Breast epithelium (tissue), 4 donors: Measurements from ENCODE around the gene TFAP2B. TPM values are rescaled to one million over a fixed set of nuclear protein-coding genes. Genes with fewer than 3 reads are reported as not detected.

Source experiments
- DNase-seq, 2 donors: peaks; one replicate each; pipeline ENCODE4 v3.0.0-alpha.2; 2019; ENCODE audit warnings: low spot score in 2 of 2
- H3K27ac ChIP-seq, 2 donors: fragments of 200-600 bp; sonication (generic) in 1 of 2; one replicate each; pipeline ENCODE4 v1.5.1; 2016 to 2019; ENCODE audit warnings: mild to moderate bottlenecking in 1 of 2
- H3K27me3 ChIP-seq, 2 donors: fragments of 200-600 bp; sonication (generic) in 1 of 2; one replicate each; pipeline versions ENCODE4 v1.5.1 to v1.6.0; 2017 to 2019; ENCODE audit warnings: control low read depth in 1 of 2, mild to moderate bottlenecking in 1 of 2
- H3K36me3 ChIP-seq: fragments of 200-600 bp; one replicate; pipeline ENCODE4 v1.5.1; 2019
- H3K4me1 ChIP-seq, 2 donors: fragments of 200-600 bp; sonication (generic); one replicate each; pipeline ENCODE4 v1.5.1; 2016 to 2019; ENCODE audit warnings: control low read depth in 1 of 2
- H3K4me3 ChIP-seq, 3 donors: fragments of 200-600 bp; sonication (generic); 1 replicate in 2 of 3; 2 replicates in 1 of 3; pipeline ENCODE4 v1.5.1; 2016 to 2019; ENCODE audit warnings: mild to moderate bottlenecking in 3 of 3, moderate library complexity in 2 of 3
- H3K9me3 ChIP-seq, 2 donors: fragments of 200-600 bp; sonication (generic) in 1 of 2; one replicate each; pipeline ENCODE4 v1.5.1; 2016 to 2019; ENCODE audit warnings: control low read depth in 1 of 2
- POLR2A ChIP-seq: fragments of 450-650 bp; IDR thresholded peaks from one replicate; pipeline ENCODE4 v1.6.1; 2016; ENCODE audit warnings: antibody characterized with exemption, mild to moderate bottlenecking, moderate library complexity
- POLR2AphosphoS5 ChIP-seq, 3 donors: sonication (generic); formaldehyde crosslinking; IDR thresholded peaks; one replicate each; pipeline ENCODE4 v1.6.1; 2017; ENCODE audit warnings: antibody characterized with exemption in 3 of 3
- intact Hi-C: fragments of 100-400 bp; cut with DNase I; formaldehyde crosslinking; loops from one replicate; pipeline ENCODE4 v1.15.1; 2023; ENCODE audit warnings: low total_unique reads
- total RNA-seq, 3 donors: library from RNA; depleted of rRNA; stranded (reverse); fragments of >200 nt; gene quantifications; one replicate each; pipeline ENCODE4 v1.1.0, GENCODE V29; 2016
- TF ChIP-seq, protein P1 (sequence below), 3 donors: fragments of 450-650 bp; IDR thresholded peaks; one replicate each; pipeline ENCODE4 v1.5.1; 2016 to 2017; ENCODE audit warnings: antibody characterized with exemption in 3 of 3, mild to moderate bottlenecking in 3 of 3, moderate library complexity in 3 of 3

TFAP2B gene
- total RNA-seq, 3 donors from 2014 or later = under 0.01 to 25.0 (median 14.4) TPM

DNA sequence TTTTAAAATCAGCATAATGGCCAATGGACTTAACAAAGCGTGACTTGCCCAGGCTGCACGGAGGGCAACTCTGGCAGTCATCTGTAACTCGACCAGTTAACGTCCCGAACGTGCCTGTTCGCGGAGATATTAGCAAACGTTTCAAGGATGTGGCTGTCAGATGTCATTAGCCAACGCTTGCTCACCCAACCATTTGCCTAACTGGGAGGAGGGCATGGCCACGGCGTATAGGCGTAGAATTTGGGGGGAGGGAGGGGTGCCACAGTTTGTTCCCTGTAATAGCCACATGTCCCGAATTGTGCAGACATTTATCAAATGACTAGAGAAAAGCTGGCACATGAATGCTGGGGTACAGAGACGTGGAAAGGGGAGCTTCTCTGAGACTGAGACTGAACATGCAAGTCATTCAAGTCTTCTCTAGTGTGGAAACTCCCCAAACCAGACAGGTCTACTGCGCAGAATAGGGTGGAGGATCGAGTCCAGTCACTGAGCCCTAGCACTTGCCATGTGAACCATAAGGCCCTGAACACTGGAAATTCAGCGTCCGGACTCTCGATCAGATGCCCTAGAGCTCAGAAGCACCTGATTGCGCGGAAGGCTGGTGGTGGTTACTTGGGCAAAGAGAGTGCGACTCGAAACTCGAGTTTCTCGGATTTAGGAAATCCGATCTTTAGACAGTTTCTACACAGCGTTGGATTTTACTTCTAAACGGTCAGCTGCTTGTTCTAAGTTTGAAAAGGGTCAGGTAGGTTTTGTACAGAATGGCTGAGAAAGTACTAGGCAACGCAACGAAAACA, 32.6 kb downstream of the TFAP2B start:
- H3K27ac ChIP-seq = peak overlapping the region in 1 of 2 donors; percentile 93
- no peak for DNase-seq
- no peaks in the 10 kb centered on the region for H3K36me3 ChIP-seq
- no peaks in the 10 kb centered on the region for H3K4me1 ChIP-seq
- H3K9me3 ChIP-seq = no peaks in the 10 kb centered on the region
- no peak for TF ChIP-seq POLR2A
- TF ChIP-seq POLR2AphosphoS5 (IDR thresholded peaks at IDR 0.05) = no peak
- TF ChIP-seq, protein P1, sequence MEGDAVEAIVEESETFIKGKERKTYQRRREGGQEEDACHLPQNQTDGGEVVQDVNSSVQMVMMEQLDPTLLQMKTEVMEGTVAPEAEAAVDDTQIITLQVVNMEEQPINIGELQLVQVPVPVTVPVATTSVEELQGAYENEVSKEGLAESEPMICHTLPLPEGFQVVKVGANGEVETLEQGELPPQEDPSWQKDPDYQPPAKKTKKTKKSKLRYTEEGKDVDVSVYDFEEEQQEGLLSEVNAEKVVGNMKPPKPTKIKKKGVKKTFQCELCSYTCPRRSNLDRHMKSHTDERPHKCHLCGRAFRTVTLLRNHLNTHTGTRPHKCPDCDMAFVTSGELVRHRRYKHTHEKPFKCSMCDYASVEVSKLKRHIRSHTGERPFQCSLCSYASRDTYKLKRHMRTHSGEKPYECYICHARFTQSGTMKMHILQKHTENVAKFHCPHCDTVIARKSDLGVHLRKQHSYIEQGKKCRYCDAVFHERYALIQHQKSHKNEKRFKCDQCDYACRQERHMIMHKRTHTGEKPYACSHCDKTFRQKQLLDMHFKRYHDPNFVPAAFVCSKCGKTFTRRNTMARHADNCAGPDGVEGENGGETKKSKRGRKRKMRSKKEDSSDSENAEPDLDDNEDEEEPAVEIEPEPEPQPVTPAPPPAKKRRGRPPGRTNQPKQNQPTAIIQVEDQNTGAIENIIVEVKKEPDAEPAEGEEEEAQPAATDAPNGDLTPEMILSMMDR (IDR thresholded peaks at IDR 0.05) = no peak
- intact Hi-C loops = no loop called here
- peaks cover 0 to 31% of the 10 kb centered on the region in 2 donors for H3K27me3 ChIP-seq
- H3K4me3 ChIP-seq = peak overlapping the region in 2 of 3 donors; percentile 58 to 69

DNA sequence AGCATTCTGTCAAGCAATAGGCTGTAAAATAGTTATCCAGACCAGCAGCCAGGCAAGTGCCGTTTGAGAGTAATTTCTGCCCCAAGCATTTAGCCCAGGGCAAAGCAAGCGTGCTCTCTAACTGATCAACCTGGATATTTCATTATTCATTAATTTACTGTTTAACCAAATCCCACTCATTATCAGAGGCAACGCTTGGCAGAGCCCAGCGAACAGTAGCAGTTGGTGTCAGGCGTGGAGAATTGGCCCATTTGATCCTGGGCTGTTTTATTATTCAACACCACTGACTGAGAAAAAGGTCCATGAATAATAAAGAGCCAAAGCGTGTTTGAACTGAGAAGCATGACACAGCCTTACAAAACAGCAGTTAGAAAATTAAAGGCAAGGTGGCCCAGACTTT, 35.3 kb downstream of the TFAP2B start:
- no peaks in the 10 kb centered on the region for H3K4me1 ChIP-seq
- peaks cover 0 to 27% of the 10 kb centered on the region in 2 donors for H3K27me3 ChIP-seq
- no peaks in the 10 kb centered on the region for H3K36me3 ChIP-seq
- TF ChIP-seq, protein P1 (IDR thresholded peaks at IDR 0.05) = no peak
- intact Hi-C loops = no loop called here
- H3K27ac ChIP-seq = no peak overlapping the region
- H3K4me3 ChIP-seq = no peak overlapping the region
- no peaks in the 10 kb centered on the region for H3K9me3 ChIP-seq
- no peak for DNase-seq

DNA sequence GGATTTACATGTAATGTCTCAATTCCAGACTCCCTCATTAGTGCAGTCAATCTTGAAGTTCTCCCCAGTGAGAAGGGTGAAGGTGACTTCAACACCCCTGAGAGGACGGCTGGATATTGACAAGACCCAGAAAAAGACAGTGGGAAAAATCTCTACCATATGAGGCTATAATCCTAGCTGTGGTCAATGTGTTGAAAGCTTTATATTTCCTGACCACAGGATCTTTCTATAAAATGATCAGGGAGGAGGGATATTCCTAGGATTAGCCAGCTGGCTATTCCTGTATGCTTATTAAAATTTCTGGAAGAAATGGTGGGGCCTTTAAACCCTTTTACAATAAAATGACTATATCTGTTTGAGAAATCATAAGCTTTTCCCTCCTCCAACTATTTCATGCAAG, 43.0 kb downstream of the TFAP2B start:
- no peak for TF ChIP-seq POLR2AphosphoS5 (IDR thresholded peaks at IDR 0.05)
- no peak for TF ChIP-seq POLR2A
- TF ChIP-seq, protein P1 (IDR thresholded peaks at IDR 0.05) = no peak
- H3K4me1 ChIP-seq = no peaks in the 10 kb centered on the region
- no peaks in the 10 kb centered on the region for H3K9me3 ChIP-seq
- DNase-seq = no peak
- intact Hi-C loops = no loop called here
- H3K36me3 ChIP-seq = no peaks in the 10 kb centered on the region
- no peaks in the 10 kb centered on the region for H3K27me3 ChIP-seq
- no peak overlapping the region for H3K27ac ChIP-seq
- H3K4me3 ChIP-seq = no peak overlapping the region

DNA sequence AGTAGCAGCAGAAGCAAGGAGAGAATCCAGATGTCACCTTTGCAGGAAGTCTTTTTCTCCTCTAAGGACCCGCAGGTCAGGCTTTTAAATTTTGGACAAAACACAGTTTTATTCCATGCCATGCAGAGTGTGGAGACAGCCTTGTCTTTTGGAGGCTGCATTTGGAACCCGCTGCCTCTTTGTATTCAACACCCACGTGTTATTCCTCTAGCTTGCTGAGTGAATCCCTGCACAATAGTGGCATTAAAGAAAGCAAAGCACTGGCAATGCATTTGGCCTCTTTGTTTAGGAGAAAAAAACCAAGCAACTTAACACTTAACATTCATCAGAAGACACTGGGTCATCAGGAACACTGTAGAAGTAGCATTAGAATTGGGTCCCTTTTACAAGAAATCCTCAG, 43.5 kb downstream of the TFAP2B start:
- TF ChIP-seq POLR2A (no peak), POLR2AphosphoS5 (IDR thresholded peaks at IDR 0.05) (no peak)
- TF ChIP-seq, protein P1 (IDR thresholded peaks at IDR 0.05) = no peak
- Histone ChIP-seq H3K27ac (no peak overlapping the region), H3K36me3 (no peaks in the 10 kb centered on the region), H3K4me3 (no peak overlapping the region), H3K4me1 (no peaks in the 10 kb centered on the region), H3K9me3 (no peaks in the 10 kb centered on the region), H3K27me3 (no peaks in the 10 kb centered on the region)
- intact Hi-C loops = no loop called here
- no peak for DNase-seq

DNA sequence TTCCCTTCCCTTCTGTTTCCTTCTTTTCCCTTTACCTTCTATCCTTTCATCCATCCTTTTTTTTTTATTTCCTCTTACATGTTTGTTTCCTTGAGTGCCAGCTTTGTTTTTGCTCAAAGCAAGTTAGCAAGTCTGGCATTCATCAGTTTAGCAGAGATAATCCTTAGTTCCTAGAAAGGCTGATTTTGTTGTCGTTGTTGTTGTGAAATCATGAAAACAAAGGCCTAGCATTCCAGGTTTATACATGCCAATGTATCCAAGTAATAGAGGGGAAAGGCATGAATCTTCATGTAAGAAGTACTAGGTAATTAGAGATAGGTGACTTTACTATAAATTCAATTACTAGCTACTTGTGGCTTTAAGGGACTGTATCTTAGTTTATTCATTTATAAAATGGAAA, 45.9 kb downstream of the TFAP2B start:
- Histone ChIP-seq H3K36me3 (no peaks in the 10 kb centered on the region), H3K4me1 (no peaks in the 10 kb centered on the region), H3K27me3 (no peaks in the 10 kb centered on the region), H3K4me3 (no peak overlapping the region), H3K9me3 (no peaks in the 10 kb centered on the region), H3K27ac (no peak overlapping the region)
- no peak for DNase-seq
- intact Hi-C loops = no loop called here
- TF ChIP-seq, protein P1 (IDR thresholded peaks at IDR 0.05) = no peak
- TF ChIP-seq POLR2A (no peak), POLR2AphosphoS5 (IDR thresholded peaks at IDR 0.05) (no peak)
